Measurements from ENCODE around the gene CFAP20DC. TPM values are rescaled to one million over a fixed set of nuclear protein-coding genes. Genes with fewer than 3 reads are reported as not detected.

The CFAP20DC gene
- total RNA-seq, 2 experiments from 2014 or later = 1.0 to 1.8 TPM

GRCh38 chr3:59093521-59093920 lies 43.7 kb upstream of the CFAP20DC start:
- H3K4me3 ChIP-seq (ENCODE audit: low read depth, low read length, poor library complexity, severe bottlenecking) = no peak overlapping the region
- TF ChIP-seq EZH2phosphoT487 (IDR thresholded peaks at IDR 0.05; ENCODE audit: borderline replicate concordance, low read depth, low read length) = no peak
- no peak for TF ChIP-seq CTCF (conservative IDR thresholded peaks at IDR 0.05; ENCODE audit: low read length)
- H3K9me3 ChIP-seq (ENCODE audit: low read length) = no peaks in the 10 kb centered on the region
- no peaks in the 10 kb centered on the region for H3K9me2 ChIP-seq (ENCODE audit: insufficient read depth, low read length)
- CTCF ChIA-PET (ENCODE audit: unreplicated experiment) = no interaction called here
- H4K20me1 ChIP-seq (ENCODE audit: insufficient read depth, low read length) = no peaks in the 10 kb centered on the region
- POLR2A ChIA-PET = no interaction called here
- H3K36me3 ChIP-seq (ENCODE audit: insufficient read depth, low read length) = no peaks in the 10 kb centered on the region
- no peak overlapping the region for H3K27ac ChIP-seq (ENCODE audit: low read depth, low read length, poor library complexity, severe bottlenecking)
- H3K79me2 ChIP-seq (ENCODE audit: insufficient read depth, low read depth, low read length) = no peaks in the 10 kb centered on the region
- no peak overlapping the region for H3K4me2 ChIP-seq (ENCODE audit: low read length)
- no TSS peak for BruUV-seq (replicated peaks)
- DNase-seq (ENCODE audit: low spot score) = no peak
- intact Hi-C loops (cut with micrococcal nuclease; ENCODE audit: unreplicated experiment) = no loop called here
- no peak overlapping the region for H2AFZ ChIP-seq (ENCODE audit: low read length)
- H3K4me1 ChIP-seq (ENCODE audit: insufficient read depth, low read length, poor library complexity, severe bottlenecking) = no peaks in the 10 kb centered on the region

- no peak overlapping the region for H3K27ac ChIP-seq (ENCODE audit: low read depth, low read length, poor library complexity, severe bottlenecking)
- ChIA-PET CTCF (ENCODE audit: unreplicated experiment) (no interaction called here), POLR2A (interaction anchor here (0.9 kb wide), 1 partner anchor 34 kb away, joined by 6 read pairs; no protein-coding TSS in a partner anchor)
- no peak overlapping the region for H3K4me3 ChIP-seq (ENCODE audit: low read depth, low read length, poor library complexity, severe bottlenecking)
- H3K9me2 ChIP-seq (ENCODE audit: insufficient read depth, low read length) = no peaks in the 10 kb centered on the region
- H3K4me2 ChIP-seq (ENCODE audit: low read length) = no peak overlapping the region
- H2AFZ ChIP-seq (ENCODE audit: low read length) = no peak overlapping the region
- intact Hi-C loops (cut with micrococcal nuclease; ENCODE audit: unreplicated experiment) = no loop called here
- no peak for DNase-seq (ENCODE audit: low spot score)
- no peaks in the 10 kb centered on the region for H4K20me1 ChIP-seq (ENCODE audit: insufficient read depth, low read length)
- no peaks in the 10 kb centered on the region for H3K4me1 ChIP-seq (ENCODE audit: insufficient read depth, low read length, poor library complexity, severe bottlenecking)
- H3K36me3 ChIP-seq (ENCODE audit: insufficient read depth, low read length) = no peaks in the 10 kb centered on the region
- no TSS peak for BruUV-seq (replicated peaks)
- H3K9me3 ChIP-seq (ENCODE audit: low read length) = no peaks in the 10 kb centered on the region
- TF ChIP-seq EZH2phosphoT487 (IDR thresholded peaks at IDR 0.05; ENCODE audit: borderline replicate concordance, low read depth, low read length) (no peak), CTCF (conservative IDR thresholded peaks at IDR 0.05; ENCODE audit: low read length) (no peak)
- H3K79me2 ChIP-seq (ENCODE audit: insufficient read depth, low read depth, low read length) = no peaks in the 10 kb centered on the region
Observed at GRCh38 chr3:59088761-59089160, 38.9 kb upstream of the CFAP20DC start.

GRCh38 chr3:59085976-59086375 lies 36.2 kb upstream of the CFAP20DC start:
- no peaks in the 10 kb centered on the region for H3K9me2 ChIP-seq (ENCODE audit: insufficient read depth, low read length)
- no peak overlapping the region for H2AFZ ChIP-seq (ENCODE audit: low read length)
- no peaks in the 10 kb centered on the region for H3K79me2 ChIP-seq (ENCODE audit: insufficient read depth, low read depth, low read length)
- no peak overlapping the region for H3K4me2 ChIP-seq (ENCODE audit: low read length)
- ChIA-PET POLR2A (interaction anchor here (0.7 kb wide), 1 partner anchor 43 kb away, joined by 4 read pairs; no protein-coding TSS in a partner anchor), CTCF (ENCODE audit: unreplicated experiment) (no interaction called here)
- DNase-seq (ENCODE audit: low spot score) = no peak
- no peak overlapping the region for H3K4me3 ChIP-seq (ENCODE audit: low read depth, low read length, poor library complexity, severe bottlenecking)
- no TSS peak for BruUV-seq (replicated peaks)
- intact Hi-C loops (cut with micrococcal nuclease; ENCODE audit: unreplicated experiment) = no loop called here
- H4K20me1 ChIP-seq (ENCODE audit: insufficient read depth, low read length) = no peaks in the 10 kb centered on the region
- no peaks in the 10 kb centered on the region for H3K4me1 ChIP-seq (ENCODE audit: insufficient read depth, low read length, poor library complexity, severe bottlenecking)
- no peak overlapping the region for H3K27ac ChIP-seq (ENCODE audit: low read depth, low read length, poor library complexity, severe bottlenecking)
- H3K9me3 ChIP-seq (ENCODE audit: low read length) = no peaks in the 10 kb centered on the region
- no peaks in the 10 kb centered on the region for H3K36me3 ChIP-seq (ENCODE audit: insufficient read depth, low read length)
- no peak for TF ChIP-seq EZH2phosphoT487 (IDR thresholded peaks at IDR 0.05; ENCODE audit: borderline replicate concordance, low read depth, low read length)
- TF ChIP-seq CTCF (conservative IDR thresholded peaks at IDR 0.05; ENCODE audit: low read length) = no peak
